Measurements from ENCODE around the gene SSTR3. TPM values are rescaled to one million over a fixed set of nuclear protein-coding genes. Genes with fewer than 3 reads are reported as not detected.

Gene SSTR3
- total RNA-seq, 1 experiment from 2014 or later = not detected

- Mint-ChIP-seq H3K9me3 (ENCODE audit: unreplicated experiment) (no peaks in the 10 kb centered on the region), H3K36me3 (ENCODE audit: insufficient read depth, unreplicated experiment) (peaks cover 12% of the 10 kb centered on the region), H3K4me3 (ENCODE audit: unreplicated experiment) (no peak overlapping the region), H3K4me1 (ENCODE audit: insufficient read depth, unreplicated experiment) (peaks cover 29% of the 10 kb centered on the region), H3K27me3 (ENCODE audit: insufficient read depth, unreplicated experiment) (no peaks in the 10 kb centered on the region), H3K27ac (ENCODE audit: low read depth, unreplicated experiment) (no peak overlapping the region)
- BruUV-seq (replicated peaks) = no TSS peak
- intact Hi-C loops (cut with micrococcal nuclease) = no loop called here
- ChIA-PET POLR2A (interaction anchor here (1.0 kb wide), 1 partner anchor 10 kb away, joined by 4 read pairs; no protein-coding TSS in a partner anchor), CTCF (no interaction called here)
- no peak for TF ChIP-seq CTCF (IDR thresholded peaks at IDR 0.05; ENCODE audit: unreplicated experiment)
- no peak for DNase-seq (ENCODE audit: unreplicated experiment)
Observed at GRCh38 chr22:37181681-37182080, 30.6 kb downstream of the SSTR3 start.

GRCh38 chr22:37180531-37181231 lies 31.6 kb downstream of the SSTR3 start:
- ChIA-PET CTCF (interaction anchor here (0.9 kb wide), 1 partner anchor 16 kb away, joined by 3 read pairs; no protein-coding TSS in a partner anchor), POLR2A (interaction anchor here (0.7 kb wide), 1 partner anchor 307 kb away, joined by 3 read pairs; no protein-coding TSS in a partner anchor)
- Mint-ChIP-seq H3K4me1 (ENCODE audit: insufficient read depth, unreplicated experiment) (peaks cover 39% of the 10 kb centered on the region), H3K9me3 (ENCODE audit: unreplicated experiment) (no peaks in the 10 kb centered on the region), H3K36me3 (ENCODE audit: insufficient read depth, unreplicated experiment) (peaks cover 12% of the 10 kb centered on the region), H3K4me3 (ENCODE audit: unreplicated experiment) (no peak overlapping the region), H3K27ac (ENCODE audit: low read depth, unreplicated experiment) (no peak overlapping the region), H3K27me3 (ENCODE audit: insufficient read depth, unreplicated experiment) (no peaks in the 10 kb centered on the region)
- intact Hi-C loops (cut with micrococcal nuclease) = no loop called here
- DNase-seq (ENCODE audit: unreplicated experiment) = no peak
- BruUV-seq (replicated peaks) = no TSS peak
- no peak for TF ChIP-seq CTCF (IDR thresholded peaks at IDR 0.05; ENCODE audit: unreplicated experiment)

GRCh38 chr22:37179622-37180420 lies 32.5 kb downstream of the SSTR3 start:
- H3K27ac Mint-ChIP-seq (ENCODE audit: low read depth, unreplicated experiment) = no peak overlapping the region
- no TSS peak for BruUV-seq (replicated peaks)
- H3K4me3 Mint-ChIP-seq (ENCODE audit: unreplicated experiment) = no peak overlapping the region
- no peak for DNase-seq (ENCODE audit: unreplicated experiment)
- peaks cover 8% of the 10 kb centered on the region for H3K36me3 Mint-ChIP-seq (ENCODE audit: insufficient read depth, unreplicated experiment)
- no peaks in the 10 kb centered on the region for H3K9me3 Mint-ChIP-seq (ENCODE audit: unreplicated experiment)
- CTCF ChIA-PET = interaction anchor here (1.8 kb wide), 1 partner anchor 14 kb away, joined by 9 read pairs; no protein-coding TSS in a partner anchor
- no peak for TF ChIP-seq CTCF (IDR thresholded peaks at IDR 0.05; ENCODE audit: unreplicated experiment)
- H3K27me3 Mint-ChIP-seq (ENCODE audit: insufficient read depth, unreplicated experiment) = no peaks in the 10 kb centered on the region
- POLR2A ChIA-PET = interaction anchor here (0.7 to 2.9 kb wide), 2 partner anchors 10 to 306 kb away, joined by 3 to 11 read pairs; no protein-coding TSS in a partner anchor
- intact Hi-C loops (cut with micrococcal nuclease) = no loop called here
- H3K4me1 Mint-ChIP-seq (ENCODE audit: insufficient read depth, unreplicated experiment) = peaks cover 47% of the 10 kb centered on the region

- Mint-ChIP-seq H3K4me1 (ENCODE audit: insufficient read depth, unreplicated experiment) (peaks cover 50% of the 10 kb centered on the region), H3K4me3 (ENCODE audit: unreplicated experiment) (no peak overlapping the region), H3K27ac (ENCODE audit: low read depth, unreplicated experiment) (no peak overlapping the region), H3K27me3 (ENCODE audit: insufficient read depth, unreplicated experiment) (no peaks in the 10 kb centered on the region), H3K9me3 (ENCODE audit: unreplicated experiment) (no peaks in the 10 kb centered on the region), H3K36me3 (ENCODE audit: insufficient read depth, unreplicated experiment) (peaks cover 6% of the 10 kb centered on the region)
- TF ChIP-seq CTCF (IDR thresholded peaks at IDR 0.05; ENCODE audit: unreplicated experiment) = no peak
- POLR2A ChIA-PET = interaction anchor here (1.0 to 2.9 kb wide), 5 partner anchors 11 to 20 kb away, joined by 3 to 11 read pairs (median 9); no protein-coding TSS in a partner anchor
- no TSS peak for BruUV-seq (replicated peaks)
- CTCF ChIA-PET = interaction anchor here (1.7 to 1.8 kb wide), 2 partner anchors 13 to 18 kb away, joined by 6 to 9 read pairs; no protein-coding TSS in a partner anchor
- no peak for DNase-seq (ENCODE audit: unreplicated experiment)
- intact Hi-C loops (cut with micrococcal nuclease) = no loop called here
Observed at GRCh38 chr22:37179126-37179470, 33.2 kb downstream of the SSTR3 start.

Measured in MCF 10A (cell line).